Retinal pigment epithelial cell (primary cell): Measurements from ENCODE around the gene IGSF6.
"Not testable (repeated sequence)": the region's sequence is repeated elsewhere in the genome, so short reads cannot be mapped to it uniquely, and the experiment has no call there.

Experiments used
- DNase-seq: peaks from one replicate; pipeline ENCODE4 v3.0.0-alpha.2; 2010; ENCODE audit warnings: low read depth
- H3K4me3 ChIP-seq: 2 replicates; pipeline ENCODE4 v1.5.1; 2011; ENCODE audit warnings: mild to moderate bottlenecking, low read length, control low read depth, moderate library complexity
- CTCF ChIP-seq: conservative IDR thresholded peaks from 2 replicates; pipeline ENCODE4 v1.5.1; 2011; ENCODE audit warnings: low read depth, low read length, control low read depth, inconsistent platforms

IGSF6 gene

GRCh38 chr16:21653571-21653970 is 1.2 kb upstream of the IGSF6 start:
- no peak for TF ChIP-seq CTCF
- no peak for DNase-seq

GRCh38 chr16:21651515-21651914 is 893 bp downstream of the IGSF6 start:
- DNase-seq = no peak
- no peak overlapping the region for H3K4me3 ChIP-seq
- TF ChIP-seq CTCF = no peak

More at GRCh38 chr16:21653571-21653970, 1.2 kb upstream of the IGSF6 start:
- no peak overlapping the region for H3K4me3 ChIP-seq

- H3K4me3 ChIP-seq = no peak overlapping the region
- DNase-seq = no peak
- no peak for TF ChIP-seq CTCF
Observed at GRCh38 chr16:21650521-21650920, 1.9 kb downstream of the IGSF6 start.

GRCh38 chr16:21649826-21650406 is 2.5 kb downstream of the IGSF6 start:
- not testable (repeated sequence) for H3K4me3 ChIP-seq, DNase-seq

- no peak for DNase-seq
- TF ChIP-seq CTCF = no peak
- no peak overlapping the region for H3K4me3 ChIP-seq
Observed at GRCh38 chr16:21647562-21648164, 4.7 kb downstream of the IGSF6 start.

GRCh38 chr16:21646721-21647561 is 5.5 kb downstream of the IGSF6 start:
- no peak for DNase-seq
- no peak overlapping the region for H3K4me3 ChIP-seq
- TF ChIP-seq CTCF = no peak

GRCh38 chr16:21646091-21646490 is 6.3 kb downstream of the IGSF6 start:
- DNase-seq = peak; percentile 3
- TF ChIP-seq CTCF = no peak
- H3K4me3 ChIP-seq = no peak overlapping the region
